ENCODE data around the gene TMCC3.

The TMCC3 gene

DNA sequence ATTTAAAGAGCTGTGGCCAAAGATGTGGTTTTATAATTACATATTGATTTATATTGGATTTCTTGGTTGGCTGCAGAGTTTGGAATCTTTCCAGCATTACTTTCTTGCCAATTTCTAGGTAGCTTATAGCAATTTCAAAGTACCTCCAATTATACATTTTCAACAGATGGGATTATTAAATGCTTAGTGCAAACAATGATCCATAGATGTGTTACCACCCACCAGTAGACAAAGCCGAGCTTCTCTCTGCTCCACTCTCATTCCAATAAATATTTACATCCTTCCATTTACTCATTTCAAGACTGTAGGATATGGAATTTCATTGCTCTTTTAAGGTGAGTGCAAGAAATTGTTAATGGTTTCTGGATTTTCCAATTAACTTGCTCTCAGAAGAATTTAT lies 21.6 kb upstream of the TMCC3 start:
- DNase-seq = no peak

DNA sequence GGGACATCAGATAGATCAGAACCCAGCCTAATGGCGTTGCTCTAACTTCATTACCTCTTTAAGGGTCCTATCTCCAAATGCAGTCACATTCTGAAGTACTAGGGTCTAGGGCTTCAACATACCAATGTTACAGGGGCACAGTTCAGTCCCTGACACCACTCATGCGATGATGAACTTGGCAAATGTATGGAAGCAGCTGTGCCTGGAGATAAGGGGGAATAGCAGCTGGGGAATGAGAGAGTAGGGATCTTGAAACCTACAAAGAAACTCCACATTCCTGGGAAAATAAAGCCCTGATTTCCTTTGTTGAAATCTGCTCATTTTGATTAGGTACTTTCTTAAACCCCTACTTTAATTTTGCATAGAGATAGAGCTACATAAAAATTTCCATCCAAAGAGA lies 20.5 kb upstream of the TMCC3 start:
- DNase-seq = no peak

DNA sequence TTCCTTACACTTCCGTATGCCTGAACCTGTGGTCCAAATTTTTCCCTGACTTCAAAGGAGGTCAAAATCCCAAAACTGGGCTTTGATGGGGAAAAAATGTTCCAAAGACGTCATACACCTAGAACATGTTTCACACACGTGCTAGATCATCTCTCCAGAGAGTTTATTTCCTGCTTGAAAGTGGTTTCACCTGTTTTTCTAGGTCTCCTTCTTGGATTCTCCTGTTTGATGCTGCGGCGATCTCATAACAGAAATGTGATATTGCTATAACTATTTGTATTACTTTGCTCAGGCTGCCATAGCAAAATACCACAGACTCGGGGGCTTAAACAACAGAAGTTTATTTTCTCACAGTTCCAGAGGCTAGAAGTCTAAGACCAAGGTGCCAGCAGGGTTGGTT lies 19.7 kb upstream of the TMCC3 start:
- DNase-seq = no peak

DNA sequence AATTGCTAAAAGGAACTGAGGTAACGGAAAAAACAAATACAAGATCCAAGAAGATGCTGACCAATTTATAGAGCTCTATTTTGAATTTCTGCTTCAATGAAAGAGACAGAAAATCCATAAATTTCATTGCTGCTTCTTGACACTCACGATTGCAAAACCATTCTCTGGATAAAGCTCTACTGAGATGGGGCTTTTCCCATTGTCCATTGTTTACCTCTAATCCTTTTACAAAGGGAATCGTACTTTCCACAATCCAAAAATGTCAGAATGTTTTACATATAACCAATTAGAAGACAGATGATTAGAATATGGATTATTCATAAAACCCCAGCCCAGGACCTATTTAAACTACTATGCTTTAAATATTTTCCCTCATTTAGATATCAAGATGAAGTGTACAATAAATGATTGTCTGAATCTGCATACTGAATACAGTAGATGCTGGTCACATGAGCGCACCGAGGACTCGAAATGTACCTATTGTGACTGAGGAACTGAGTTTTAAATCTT lies 16.7 kb upstream of the TMCC3 start:
- no peak for DNase-seq

DNA sequence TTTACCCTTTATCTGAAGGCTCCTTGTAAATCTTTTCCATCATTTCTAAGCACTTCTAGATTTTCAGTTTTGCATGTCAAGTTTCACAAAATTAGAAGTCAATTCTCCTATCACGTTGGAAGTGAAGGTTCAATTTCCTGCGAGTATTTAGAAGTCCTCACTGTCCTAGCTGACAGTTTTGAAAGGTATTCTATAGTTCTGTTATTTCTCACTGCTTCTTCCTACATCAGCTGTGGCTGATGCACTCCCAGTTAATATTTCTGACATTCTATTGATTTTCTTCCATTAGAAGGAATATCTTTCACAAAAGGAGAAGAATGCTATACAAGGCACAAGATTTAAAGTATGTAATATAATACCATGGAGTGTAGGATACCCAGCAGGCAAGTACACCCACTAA lies 15.8 kb upstream of the TMCC3 start:
- DNase-seq = no peak

DNA sequence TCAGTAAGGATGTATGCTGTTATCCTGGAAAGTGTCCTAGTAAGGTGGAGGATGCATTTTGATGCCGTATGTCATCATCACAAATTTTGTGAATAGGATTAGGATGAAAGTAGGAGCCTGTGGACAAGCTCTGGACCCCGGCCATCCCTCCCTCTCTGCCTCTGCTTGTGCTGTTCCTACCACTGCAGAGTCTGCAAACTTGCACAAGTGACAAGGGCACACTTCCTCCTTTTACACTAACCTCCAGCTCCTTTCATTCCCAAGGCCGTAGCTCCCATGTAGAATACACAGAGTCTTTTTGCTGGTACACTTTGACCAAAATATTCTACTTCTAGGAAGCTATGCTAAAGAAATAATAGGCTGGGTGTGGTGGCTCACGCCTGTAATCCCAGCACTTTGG lies 13.3 kb upstream of the TMCC3 start:
- no peak for DNase-seq

DNA sequence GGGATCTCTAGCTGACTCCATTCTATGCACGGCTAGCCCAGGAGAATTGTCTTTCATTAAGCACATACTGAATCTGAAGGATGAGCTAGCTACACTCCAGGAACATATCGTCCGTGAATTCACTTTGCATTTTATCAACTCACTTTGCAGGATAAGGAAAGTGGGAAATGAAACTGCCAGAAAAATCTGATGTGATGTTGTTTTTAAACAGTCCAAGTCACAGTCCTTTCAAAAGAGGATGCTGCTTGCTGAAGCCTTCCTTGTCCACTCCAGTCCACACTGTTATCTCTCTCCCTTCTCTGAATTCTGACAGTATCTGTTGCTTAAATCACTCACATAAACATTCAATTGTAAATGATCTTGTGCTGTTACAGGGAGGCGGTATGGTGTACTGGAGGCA lies 12.7 kb upstream of the TMCC3 start:
- no peak for DNase-seq

DNA sequence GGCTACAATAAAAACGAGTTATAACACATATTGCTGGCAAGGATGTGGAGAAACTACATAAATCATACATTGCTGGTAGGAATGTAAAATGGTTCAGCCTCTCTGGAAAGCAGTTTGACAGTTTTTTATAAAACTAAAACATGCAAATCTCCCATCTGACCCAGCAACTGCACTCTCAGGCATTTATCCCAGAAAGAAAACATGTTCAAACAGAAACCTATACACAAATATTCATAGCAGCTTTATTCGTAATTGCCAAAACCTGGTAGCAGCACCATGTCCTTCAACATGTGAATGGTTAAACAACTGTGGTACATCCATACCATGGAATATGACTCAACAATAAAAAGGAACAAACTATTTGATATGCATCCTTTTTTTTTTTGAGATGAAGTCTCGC lies 10.1 kb upstream of the TMCC3 start:
- DNase-seq = no peak

DNA sequence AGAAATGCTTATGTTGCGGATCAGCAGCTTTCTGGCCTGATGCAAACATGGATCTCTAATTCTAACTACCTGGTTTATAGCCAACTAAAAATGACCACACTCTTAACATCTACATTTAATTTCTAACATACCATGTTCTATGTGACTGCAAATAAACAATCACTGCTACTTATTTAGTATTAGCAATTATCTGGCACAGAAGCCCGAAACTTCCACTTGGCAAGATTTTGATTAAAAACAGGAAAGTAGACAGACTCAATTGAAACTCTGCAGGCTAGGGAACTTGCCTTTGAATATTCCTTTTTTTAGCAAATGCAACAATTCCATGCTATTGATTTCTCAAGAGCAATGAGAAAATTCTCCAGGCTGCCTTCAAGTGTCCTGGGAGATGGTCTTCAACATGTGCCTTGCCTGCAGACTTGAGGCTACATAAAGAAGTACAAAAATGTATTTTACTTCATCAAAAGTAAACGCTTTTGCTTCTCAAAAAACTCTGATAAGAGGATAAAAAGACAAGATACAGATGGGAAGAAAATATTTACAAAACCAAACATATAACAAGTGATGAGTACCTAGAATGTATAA lies 9.1 kb upstream of the TMCC3 start:
- no peak for DNase-seq

DNA sequence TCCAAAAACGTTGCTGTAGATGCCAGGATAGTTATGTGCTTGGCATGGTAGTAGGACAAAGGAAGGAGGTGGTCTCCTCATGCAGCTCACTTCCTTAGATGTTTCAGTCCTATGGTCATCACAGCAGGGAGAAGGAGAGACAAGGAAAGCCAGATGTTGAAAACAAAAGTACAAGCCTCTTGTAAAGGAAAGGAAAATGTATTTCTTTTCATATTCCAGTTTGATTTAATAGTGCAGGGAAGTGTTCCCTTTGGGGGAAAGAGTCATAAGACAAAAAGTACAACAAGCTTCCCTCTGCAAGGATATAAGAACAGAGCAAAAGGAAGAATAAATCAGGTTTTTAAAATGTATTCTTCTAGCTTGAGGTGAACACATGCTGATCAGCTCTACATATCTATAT lies 8.6 kb upstream of the TMCC3 start:
- DNase-seq = no peak

DNA sequence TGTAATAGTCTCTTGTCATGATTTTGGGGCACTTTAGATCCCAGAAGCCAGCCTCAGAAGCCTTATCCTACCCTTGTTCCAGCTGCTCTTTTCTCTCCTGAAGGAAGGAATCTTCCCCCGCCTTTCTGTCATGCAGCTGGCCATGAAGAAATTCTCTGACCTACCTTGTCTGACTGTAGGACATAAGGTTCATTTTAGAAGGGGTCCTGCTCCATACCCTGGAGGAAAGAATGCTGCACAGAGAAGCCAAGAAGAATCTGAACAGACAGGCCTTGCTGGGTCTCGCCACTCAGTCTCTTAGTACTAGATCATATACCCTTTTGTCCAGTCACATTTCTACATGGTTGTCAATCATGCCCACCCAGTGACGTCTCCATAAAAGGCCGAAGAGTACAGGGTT lies 6.2 kb upstream of the TMCC3 start:
- DNase-seq = no peak

DNA sequence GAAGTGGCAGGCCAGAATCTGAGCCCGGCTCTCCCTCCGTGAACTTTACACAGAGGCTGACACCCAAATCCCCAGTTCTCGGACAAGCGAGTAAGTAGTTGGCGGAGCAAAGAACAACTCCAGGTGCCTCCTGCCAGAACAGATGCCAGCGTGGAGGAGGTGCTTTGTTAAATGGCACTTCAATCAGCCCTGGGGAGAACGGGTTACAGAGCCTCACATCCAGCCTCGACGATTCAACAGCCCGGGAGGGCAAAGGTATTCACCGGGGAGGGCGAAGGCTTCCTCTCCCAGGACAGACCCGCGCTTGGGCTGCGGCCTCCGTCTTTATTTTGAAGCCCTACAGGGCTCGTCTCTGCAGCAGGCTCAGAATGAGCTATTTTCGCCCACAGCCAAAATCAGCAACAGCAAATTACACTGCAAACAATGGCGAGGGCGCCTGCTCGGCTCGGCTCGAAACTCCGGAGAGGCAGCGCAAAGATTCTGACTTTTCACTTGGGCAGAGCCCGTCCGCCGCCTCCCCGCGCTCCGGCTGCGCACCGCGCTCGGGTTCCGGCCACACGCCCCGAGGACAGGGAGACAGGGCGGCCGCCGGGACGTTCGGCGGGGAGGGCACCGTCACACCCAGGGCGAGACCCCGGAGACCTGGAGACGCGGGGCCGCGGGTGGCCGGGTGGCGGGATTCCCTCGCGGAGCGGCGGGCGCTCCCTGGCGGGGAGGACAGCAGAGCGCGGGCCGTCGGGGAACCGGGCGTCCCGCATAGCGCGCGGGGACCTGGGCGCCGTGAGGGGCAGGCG lies 811 bp downstream of the TMCC3 start:
- peak; percentile 51 for DNase-seq

DNA sequence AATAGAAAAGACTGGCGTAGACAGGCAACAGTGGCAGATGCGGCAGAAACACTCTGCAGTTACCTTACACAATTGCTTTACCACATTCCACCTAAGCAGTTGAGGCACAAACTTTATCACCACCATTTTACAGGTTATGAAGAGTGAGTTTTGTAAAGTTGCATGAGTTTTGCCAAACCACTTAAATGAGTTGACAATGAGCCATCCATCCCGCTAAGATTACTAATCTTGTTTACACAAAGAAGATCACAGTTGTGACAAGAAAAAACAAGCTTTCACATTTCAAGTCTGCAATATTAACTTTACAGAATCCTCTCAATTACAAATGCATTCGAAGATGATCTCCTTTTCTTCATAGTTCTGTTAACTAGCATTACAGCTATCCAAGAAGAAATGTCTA lies 1.8 kb downstream of the TMCC3 start:
- DNase-seq = no peak

DNA sequence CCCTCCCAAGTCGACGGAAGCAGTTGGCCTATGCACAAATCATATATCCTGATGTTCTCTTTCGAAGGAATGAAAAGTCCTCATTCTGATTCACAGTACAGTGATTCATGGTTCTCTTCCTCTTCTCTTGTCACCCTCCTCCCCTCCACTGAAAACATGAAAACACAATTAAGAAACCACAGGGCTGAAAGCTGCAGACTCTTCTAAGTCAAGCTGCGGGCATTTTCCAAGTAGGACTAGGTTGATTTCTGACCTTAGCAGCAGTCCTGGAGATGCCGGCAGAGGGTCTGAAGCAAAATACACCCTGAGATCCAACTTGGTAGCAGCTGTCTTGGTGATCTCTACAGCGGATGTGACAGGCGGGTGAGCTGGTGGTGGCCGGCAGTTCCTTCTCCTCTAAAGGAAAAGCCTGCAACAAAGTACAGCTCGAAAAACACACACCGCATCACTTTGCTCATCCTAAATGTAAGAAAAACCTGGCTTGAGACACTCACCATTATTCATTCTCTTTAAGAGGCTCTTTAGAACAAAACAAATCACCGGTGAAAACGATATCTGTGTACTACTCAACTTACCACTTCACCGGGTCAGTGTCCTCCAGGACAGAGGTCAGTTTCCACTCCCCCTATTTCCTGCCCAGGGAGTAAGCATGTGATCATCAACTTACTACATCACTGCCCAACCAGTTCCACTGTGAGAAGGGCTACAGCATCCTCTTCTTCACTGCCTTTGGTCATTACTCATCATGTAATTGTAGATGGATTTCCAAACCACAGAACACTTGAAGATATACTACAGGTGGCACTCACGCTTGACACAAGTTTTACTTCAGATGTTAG lies 6.0 kb downstream of the TMCC3 start:
- peak; percentile 25 for DNase-seq

DNA sequence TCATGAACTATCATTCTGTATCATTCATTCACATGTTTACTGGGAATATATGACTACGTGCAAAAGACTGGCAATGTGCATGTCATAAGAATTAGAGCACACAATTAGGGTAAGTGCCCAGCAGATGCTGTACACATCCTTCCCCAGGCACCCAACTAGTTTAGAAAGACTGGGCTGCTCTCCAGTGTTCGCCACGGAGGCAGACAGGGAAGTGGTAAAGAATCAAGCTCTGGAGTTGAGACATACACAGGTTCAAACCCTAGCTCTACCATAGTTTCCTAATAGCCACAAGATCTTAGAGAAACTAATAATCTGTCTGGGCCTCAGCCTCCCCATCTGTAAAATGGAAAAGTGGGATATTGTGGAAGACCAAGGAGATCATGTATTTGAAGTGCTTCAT lies 6.8 kb downstream of the TMCC3 start:
- DNase-seq = peak; percentile 20

DNA sequence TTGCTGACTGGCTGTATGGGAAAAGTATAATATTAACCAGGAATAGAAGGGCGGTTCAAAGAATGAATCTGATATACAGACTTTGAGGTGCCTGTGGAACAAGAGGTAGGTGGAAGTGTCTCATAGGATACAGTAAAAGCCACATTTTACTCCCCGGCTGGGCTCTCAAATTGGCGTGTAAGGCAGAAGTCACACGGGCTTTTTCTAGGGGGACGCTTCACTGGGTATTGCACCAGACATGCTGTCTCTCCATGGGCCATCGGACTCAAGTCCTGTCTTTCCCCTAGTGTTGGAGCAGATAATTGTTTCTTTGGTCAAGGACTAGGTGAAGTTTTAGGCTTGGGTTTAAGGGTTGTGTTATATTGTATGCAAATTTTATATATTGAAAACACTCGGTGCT lies 9.1 kb downstream of the TMCC3 start:
- no peak for DNase-seq

DNA sequence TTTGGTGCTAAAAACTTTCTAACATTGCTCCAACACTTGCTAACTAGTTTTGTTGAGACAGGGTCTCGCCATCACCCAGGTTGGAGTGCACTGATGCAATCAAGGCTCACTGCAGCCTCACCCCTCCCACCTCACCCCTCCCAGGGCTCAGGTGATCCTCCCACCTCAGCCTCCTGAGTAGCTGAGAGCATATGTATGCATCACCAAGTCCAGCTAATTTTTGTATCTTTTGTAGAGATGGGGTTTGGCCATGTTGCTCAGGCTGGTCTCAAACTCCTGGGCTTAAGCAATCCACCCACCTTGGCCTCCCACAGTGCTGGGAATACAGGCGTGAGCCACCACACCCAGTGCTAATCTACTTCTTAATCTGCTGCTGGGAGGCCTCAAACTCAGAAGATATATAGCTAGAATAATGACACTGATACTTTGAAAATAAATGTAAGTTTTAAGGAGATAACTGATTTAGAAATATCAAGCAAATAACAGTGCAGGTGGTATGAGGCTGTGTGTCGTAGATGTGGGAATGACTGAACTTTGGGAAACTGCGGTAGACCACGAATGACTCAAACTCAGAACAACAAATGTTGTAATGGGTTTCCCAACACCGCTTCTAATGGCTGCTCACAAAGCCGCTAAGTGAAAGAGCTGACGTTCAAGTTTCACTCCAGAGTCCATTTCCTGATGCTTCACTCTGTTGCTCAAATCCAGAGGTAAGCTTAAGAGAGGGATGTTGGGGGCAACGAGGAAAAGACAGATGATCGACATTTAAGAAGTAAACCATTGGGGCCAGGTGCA lies 10.0 kb downstream of the TMCC3 start:
- peak; percentile 90 for DNase-seq

DNA sequence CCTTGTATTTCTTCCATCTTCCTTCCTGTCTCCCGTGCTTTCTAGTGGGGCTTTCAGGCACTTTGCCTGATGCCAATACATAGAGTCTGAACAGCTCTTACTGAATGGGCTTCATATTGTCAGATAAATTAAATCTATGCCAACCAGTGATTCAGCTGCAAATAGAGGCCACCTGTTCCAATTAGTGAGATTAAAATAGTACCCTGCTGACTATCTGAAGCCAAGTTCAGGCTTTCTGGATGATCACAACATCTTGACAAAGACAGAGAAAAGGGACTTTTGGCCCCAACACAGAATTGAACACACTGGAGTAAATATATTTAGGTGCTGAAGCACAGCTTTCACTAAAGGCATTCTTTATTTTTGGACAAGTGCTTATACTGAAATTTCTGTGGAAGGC lies 11.8 kb downstream of the TMCC3 start:
- DNase-seq = peak; percentile 61

DNA sequence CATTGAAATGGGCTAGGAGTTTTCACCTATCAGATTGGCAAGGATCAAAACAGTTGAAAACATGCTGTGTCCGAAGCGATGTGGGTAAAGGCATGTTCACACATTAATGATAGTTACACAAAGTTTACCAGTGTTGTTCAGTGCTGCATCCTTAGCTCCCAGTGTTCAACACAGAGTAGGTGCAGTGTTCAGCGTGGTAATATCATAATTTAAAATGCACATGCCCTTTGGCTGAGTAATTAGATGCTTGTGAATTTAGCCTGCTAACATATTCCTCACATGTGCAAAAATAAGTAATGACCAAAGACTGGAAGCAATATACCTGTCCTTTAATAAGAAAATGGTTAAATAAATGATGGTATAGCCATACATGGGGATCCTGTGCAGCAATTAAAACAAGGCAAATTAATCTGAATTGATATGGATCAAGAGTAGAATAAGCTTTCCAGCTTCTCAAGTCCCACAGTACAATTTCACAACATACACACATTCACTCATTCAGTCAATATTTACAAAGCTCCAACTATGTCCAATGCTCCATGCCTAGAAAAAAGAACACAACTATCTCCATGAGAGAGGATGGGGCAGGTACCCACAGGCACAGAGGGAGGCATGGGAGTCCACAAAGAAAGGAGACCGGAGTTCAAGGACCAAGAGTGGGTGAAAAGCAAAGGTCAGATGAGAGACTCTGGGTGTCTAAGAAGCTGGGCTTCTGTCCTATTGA lies 12.8 kb downstream of the TMCC3 start:
- DNase-seq = no peak

DNA sequence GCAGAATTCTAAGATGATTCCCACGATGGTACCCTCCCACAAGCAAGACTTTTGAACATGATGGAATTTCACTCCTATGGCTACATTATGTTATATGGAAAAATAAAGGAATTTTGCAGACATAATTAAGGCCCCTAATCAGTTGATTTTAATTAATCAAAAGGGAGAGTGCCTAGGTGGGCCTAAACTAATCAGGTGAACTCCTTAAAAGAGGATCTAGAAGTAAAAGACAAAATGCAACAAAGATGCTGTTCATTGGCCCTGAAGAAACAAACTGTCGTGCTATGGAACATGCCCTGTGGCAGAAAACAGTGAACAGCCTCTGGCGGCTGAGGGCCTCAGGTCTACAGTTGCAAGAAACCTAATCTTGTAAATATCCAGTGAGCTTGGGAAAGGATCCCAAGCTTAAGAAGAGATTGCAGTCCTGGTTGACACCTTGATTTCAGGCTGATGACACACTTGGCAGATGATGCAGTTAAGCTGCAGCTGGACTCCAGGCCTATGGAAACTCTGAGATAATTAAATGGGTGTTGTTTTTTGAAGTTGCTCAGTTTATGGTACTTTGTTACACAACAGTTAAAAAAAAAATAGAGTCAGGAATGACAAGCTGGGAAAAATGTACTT lies 13.8 kb downstream of the TMCC3 start:
- peak; percentile 35 for DNase-seq

DNA sequence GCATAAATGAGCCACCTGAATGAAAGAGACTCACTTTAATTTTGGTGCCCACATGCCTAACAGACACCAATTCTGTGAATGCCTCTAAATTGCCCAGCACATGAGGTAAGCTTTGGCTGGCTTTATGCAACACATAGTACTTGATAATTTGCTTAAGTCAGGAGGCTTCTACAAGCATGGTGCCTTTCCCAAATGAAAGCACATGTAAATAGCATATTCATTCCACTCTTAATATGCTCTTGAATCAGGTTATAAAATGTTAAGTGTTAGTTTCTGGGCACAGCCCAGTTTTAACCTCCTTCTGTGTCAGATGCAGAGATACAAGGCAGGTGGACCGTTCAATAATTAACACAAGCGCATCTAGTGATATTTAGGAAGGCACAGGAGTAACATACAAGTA lies 15.6 kb downstream of the TMCC3 start:
- no peak for DNase-seq

DNA sequence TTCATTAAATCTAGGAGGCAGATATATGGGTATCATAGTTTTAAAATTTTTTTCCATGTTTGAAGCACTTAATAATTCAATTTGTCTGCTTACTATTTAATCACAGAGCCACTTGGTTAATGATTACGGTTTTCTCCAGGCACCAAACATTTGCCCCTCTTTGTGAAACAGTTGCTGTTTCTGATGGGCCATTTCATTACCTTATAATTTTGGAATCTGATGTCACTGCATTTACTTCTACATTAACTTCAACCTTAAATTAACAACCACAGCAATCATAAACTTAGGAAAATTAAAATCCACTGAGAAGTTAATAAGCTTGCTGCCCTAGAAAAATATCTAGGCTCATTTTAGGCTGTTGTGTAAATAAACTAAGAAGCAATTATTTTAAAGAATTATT lies 17.0 kb downstream of the TMCC3 start:
- DNase-seq = no peak
